Fibroblast of skin of left quadriceps (primary cell): Measurements from ENCODE around the gene DHRS2.

Source experiments
- DNase-seq, 2 experiments: peaks; one replicate each; pipeline ENCODE4 v3.0.0-alpha.2; 2013; ENCODE audit warnings: low read depth in 2 of 2

Gene DHRS2

DNA sequence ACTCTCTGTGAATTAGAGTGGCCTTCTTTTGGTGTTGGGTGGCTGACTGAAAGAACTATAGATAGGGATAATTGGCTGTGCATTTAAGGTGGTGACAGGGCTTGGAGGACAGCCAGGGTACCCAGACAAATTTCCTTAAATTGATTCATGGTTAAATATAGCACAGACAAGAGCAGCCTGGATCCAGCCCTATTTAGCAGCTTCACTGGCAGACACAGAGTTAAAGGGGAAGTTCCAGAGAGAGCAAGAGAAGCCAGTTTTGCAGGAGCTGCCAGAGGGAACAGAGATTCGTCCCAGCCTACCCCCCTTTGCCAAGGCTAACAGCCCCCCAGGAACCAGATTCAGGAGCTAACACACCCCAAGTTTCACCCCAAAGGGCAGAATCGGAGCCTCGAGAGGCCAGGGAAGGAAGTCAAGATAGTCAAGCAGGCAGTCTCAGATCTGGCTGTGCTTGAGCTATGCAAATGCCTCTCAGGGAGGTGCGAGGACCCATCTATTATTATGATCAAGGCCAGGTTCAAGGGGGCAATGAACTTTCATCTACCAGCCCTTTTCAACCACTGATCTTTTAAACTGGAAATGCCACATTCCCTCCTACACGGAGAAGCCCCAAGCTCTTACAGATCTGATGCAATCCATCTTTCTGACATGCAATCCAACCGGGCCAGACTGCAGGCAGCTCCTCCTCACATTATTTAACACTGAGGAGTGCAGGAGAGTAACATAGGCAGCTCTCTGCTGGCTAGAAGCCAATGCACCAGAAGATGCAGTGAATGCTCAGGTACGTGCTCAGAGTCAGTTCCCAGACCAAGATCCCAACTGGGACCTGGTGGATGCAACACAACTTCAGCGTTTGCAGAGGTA is 58.2 kb downstream of the DHRS2 start:
- peak; percentile 71 to 74 for DNase-seq
